ENCODE measurements around the gene CSF3. TPM values are rescaled to one million over a fixed set of nuclear protein-coding genes. Genes with fewer than 3 reads are reported as not detected.
A peak's percentile ranks its signal among the peaks of the same experiment; 100 is the strongest.

Gene CSF3
- total and polyA plus RNA-seq, 2 of the 13 experiments (the other 11 are each of a cell fraction or from before 2014, with no cell fraction given): 0.09 TPM; not detected in 1

GRCh38 chr17:40063187-40063771 lies 48.0 kb downstream of the CSF3 start (continued):
- TF ChIP-seq, protein P1, sequence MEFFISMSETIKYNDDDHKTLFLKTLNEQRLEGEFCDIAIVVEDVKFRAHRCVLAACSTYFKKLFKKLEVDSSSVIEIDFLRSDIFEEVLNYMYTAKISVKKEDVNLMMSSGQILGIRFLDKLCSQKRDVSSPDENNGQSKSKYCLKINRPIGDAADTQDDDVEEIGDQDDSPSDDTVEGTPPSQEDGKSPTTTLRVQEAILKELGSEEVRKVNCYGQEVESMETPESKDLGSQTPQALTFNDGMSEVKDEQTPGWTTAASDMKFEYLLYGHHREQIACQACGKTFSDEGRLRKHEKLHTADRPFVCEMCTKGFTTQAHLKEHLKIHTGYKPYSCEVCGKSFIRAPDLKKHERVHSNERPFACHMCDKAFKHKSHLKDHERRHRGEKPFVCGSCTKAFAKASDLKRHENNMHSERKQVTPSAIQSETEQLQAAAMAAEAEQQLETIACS (CRISPR knock-in tag; IDR thresholded peaks at IDR 0.05): no peak
- TF ChIP-seq PREB (CRISPR knock-in tag; IDR thresholded peaks at IDR 0.05) (no peak), GZF1 (CRISPR knock-in tag; IDR thresholded peaks at IDR 0.05) (no peak), ZSCAN12 (CRISPR knock-in tag; IDR thresholded peaks at IDR 0.05) (no peak), FOSL1 (CRISPR knock-in tag; IDR thresholded peaks at IDR 0.05; ENCODE audit: borderline replicate concordance) (no peak), ARNT2 (CRISPR knock-in tag; IDR thresholded peaks at IDR 0.05; ENCODE audit: low read depth) (peak; percentile 56; the same call in 1 of the 2 replicates), PCBP2 (optimal IDR thresholded peaks at IDR 0.05; ENCODE audit: low read depth, low read length, poor library complexity, severe bottlenecking) (no peak)
- TF ChIP-seq, protein P2, sequence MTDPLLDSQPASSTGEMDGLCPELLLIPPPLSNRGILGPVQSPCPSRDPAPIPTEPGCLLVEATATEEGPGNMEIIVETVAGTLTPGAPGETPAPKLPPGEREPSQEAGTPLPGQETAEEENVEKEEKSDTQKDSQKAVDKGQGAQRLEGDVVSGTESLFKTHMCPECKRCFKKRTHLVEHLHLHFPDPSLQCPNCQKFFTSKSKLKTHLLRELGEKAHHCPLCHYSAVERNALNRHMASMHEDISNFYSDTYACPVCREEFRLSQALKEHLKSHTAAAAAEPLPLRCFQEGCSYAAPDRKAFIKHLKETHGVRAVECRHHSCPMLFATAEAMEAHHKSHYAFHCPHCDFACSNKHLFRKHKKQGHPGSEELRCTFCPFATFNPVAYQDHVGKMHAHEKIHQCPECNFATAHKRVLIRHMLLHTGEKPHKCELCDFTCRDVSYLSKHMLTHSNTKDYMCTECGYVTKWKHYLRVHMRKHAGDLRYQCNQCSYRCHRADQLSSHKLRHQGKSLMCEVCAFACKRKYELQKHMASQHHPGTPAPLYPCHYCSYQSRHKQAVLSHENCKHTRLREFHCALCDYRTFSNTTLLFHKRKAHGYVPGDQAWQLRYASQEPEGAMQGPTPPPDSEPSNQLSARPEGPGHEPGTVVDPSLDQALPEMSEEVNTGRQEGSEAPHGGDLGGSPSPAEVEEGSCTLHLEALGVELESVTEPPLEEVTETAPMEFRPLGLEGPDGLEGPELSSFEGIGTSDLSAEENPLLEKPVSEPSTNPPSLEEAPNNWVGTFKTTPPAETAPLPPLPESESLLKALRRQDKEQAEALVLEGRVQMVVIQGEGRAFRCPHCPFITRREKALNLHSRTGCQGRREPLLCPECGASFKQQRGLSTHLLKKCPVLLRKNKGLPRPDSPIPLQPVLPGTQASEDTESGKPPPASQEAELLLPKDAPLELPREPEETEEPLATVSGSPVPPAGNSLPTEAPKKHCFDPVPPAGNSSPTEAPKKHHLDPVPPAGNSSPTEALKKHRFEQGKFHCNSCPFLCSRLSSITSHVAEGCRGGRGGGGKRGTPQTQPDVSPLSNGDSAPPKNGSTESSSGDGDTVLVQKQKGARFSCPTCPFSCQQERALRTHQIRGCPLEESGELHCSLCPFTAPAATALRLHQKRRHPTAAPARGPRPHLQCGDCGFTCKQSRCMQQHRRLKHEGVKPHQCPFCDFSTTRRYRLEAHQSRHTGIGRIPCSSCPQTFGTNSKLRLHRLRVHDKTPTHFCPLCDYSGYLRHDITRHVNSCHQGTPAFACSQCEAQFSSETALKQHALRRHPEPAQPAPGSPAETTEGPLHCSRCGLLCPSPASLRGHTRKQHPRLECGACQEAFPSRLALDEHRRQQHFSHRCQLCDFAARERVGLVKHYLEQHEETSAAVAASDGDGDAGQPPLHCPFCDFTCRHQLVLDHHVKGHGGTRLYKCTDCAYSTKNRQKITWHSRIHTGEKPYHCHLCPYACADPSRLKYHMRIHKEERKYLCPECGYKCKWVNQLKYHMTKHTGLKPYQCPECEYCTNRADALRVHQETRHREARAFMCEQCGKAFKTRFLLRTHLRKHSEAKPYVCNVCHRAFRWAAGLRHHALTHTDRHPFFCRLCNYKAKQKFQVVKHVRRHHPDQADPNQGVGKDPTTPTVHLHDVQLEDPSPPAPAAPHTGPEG (CRISPR knock-in tag; IDR thresholded peaks at IDR 0.05): 0 out of 2 replicates have a peak, but pooled peaks have one; percentile 74
- TF ChIP-seq, protein P3, sequence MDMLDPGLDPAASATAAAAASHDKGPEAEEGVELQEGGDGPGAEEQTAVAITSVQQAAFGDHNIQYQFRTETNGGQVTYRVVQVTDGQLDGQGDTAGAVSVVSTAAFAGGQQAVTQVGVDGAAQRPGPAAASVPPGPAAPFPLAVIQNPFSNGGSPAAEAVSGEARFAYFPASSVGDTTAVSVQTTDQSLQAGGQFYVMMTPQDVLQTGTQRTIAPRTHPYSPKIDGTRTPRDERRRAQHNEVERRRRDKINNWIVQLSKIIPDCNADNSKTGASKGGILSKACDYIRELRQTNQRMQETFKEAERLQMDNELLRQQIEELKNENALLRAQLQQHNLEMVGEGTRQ (IDR thresholded peaks at IDR 0.05; ENCODE audit: low read depth, low read length): no peak
- TF ChIP-seq, protein P3 (CRISPR knock-in tag; IDR thresholded peaks at IDR 0.05; ENCODE audit: borderline replicate concordance): no peak
- TF ChIP-seq, protein P4, sequence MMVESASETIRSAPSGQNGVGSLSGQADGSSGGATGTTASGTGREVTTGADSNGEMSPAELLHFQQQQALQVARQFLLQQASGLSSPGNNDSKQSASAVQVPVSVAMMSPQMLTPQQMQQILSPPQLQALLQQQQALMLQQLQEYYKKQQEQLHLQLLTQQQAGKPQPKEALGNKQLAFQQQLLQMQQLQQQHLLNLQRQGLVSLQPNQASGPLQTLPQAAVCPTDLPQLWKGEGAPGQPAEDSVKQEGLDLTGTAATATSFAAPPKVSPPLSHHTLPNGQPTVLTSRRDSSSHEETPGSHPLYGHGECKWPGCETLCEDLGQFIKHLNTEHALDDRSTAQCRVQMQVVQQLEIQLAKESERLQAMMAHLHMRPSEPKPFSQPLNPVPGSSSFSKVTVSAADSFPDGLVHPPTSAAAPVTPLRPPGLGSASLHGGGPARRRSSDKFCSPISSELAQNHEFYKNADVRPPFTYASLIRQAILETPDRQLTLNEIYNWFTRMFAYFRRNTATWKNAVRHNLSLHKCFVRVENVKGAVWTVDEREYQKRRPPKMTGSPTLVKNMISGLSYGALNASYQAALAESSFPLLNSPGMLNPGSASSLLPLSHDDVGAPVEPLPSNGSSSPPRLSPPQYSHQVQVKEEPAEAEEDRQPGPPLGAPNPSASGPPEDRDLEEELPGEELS (CRISPR knock-in tag; IDR thresholded peaks at IDR 0.05): peak; percentile 37; the same call in 1 of the 2 replicates
- TF ChIP-seq, protein P5, sequence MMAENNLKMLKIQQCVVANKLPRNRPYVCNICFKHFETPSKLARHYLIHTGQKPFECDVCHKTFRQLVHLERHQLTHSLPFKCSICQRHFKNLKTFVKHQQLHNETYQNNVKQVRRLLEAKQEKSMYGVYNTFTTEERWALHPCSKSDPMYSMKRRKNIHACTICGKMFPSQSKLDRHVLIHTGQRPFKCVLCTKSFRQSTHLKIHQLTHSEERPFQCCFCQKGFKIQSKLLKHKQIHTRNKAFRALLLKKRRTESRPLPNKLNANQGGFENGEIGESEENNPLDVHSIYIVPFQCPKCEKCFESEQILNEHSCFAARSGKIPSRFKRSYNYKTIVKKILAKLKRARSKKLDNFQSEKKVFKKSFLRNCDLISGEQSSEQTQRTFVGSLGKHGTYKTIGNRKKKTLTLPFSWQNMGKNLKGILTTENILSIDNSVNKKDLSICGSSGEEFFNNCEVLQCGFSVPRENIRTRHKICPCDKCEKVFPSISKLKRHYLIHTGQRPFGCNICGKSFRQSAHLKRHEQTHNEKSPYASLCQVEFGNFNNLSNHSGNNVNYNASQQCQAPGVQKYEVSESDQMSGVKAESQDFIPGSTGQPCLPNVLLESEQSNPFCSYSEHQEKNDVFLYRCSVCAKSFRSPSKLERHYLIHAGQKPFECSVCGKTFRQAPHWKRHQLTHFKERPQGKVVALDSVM (CRISPR knock-in tag; IDR thresholded peaks at IDR 0.05): peak; percentile 93

All from HepG2 (cell line).